ENCODE results near the gene ZNF740.

GRCh38 chr12:53191885-53192530 lies 11.5 kb downstream of the ZNF740 start:
- TF ChIP-seq EZH2 (IDR thresholded peaks at IDR 0.05; ENCODE audit: insufficient read depth, poor library complexity, severe bottlenecking) (no peak), EZH2phosphoT487 (IDR thresholded peaks at IDR 0.05; ENCODE audit: insufficient read depth, low read depth) (no peak)

All from GM23248 (cell line).